LNCAP (cell line): ENCODE measurements around the gene HDGFL2.

Experiments used
- TF ChIP-seq, protein P1 (sequence below): fragments of 450-650 bp; IDR thresholded peaks from 2 replicates; pipeline ENCODE4 v1.5.1; 2017; ENCODE audit warnings: mild to moderate bottlenecking

HDGFL2 gene

DNA sequence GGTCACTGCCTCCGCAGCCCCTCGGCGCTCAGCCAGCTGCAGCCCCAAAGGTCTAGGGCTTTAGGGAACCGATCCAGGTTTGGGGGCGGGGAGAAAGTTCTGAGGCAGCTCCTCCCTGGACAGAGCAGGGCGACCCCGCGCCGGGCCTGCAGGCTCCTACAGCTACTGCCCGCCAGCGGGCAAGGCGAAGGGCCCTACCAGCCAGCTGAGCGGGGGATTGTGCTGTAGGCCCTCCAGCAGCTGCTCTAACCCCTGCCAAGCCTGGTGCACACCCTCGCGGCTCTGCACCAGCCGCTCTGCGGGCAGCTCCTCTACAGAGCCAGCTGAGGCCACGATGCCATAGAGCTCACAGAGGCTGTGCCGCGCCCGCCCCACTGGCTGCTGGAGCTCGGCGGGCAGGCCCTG is 32.2 kb downstream of the HDGFL2 start:
- TF ChIP-seq, protein P1, sequence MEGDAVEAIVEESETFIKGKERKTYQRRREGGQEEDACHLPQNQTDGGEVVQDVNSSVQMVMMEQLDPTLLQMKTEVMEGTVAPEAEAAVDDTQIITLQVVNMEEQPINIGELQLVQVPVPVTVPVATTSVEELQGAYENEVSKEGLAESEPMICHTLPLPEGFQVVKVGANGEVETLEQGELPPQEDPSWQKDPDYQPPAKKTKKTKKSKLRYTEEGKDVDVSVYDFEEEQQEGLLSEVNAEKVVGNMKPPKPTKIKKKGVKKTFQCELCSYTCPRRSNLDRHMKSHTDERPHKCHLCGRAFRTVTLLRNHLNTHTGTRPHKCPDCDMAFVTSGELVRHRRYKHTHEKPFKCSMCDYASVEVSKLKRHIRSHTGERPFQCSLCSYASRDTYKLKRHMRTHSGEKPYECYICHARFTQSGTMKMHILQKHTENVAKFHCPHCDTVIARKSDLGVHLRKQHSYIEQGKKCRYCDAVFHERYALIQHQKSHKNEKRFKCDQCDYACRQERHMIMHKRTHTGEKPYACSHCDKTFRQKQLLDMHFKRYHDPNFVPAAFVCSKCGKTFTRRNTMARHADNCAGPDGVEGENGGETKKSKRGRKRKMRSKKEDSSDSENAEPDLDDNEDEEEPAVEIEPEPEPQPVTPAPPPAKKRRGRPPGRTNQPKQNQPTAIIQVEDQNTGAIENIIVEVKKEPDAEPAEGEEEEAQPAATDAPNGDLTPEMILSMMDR, result no peak

DNA sequence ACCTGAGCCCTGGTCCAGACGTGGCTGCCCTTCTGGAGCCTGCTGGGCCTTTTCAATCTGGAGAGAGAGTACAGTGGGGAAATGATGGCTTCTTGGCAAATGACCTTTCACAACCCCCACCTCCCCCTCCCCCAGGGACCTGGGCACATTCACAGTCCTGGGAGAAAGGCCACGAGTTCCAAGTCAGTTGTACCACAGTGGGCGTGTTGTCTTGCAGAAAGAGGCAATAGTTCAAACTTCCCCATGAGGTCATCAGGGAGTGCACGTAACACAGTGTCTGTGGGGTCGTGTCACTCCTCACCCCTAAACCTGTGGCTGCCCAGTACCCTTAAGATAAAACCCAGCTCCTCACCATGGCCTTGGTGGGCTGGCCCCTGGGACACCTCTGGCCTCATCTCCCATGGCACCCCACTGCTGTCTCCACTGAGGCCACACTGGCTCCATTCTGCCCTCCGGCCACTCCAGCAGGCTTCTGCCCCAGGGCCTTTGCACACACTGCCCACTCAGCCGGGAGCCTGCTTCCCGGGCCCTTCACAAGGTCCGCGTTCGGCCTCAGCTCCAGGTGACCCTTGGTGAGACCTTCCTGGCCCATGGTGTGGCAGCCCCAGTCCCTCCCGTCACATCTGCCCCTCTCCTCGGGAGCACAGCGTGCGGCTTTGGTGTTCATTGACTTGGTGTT is 32.9 kb downstream of the HDGFL2 start:
- TF ChIP-seq, protein P1, result no peak

DNA sequence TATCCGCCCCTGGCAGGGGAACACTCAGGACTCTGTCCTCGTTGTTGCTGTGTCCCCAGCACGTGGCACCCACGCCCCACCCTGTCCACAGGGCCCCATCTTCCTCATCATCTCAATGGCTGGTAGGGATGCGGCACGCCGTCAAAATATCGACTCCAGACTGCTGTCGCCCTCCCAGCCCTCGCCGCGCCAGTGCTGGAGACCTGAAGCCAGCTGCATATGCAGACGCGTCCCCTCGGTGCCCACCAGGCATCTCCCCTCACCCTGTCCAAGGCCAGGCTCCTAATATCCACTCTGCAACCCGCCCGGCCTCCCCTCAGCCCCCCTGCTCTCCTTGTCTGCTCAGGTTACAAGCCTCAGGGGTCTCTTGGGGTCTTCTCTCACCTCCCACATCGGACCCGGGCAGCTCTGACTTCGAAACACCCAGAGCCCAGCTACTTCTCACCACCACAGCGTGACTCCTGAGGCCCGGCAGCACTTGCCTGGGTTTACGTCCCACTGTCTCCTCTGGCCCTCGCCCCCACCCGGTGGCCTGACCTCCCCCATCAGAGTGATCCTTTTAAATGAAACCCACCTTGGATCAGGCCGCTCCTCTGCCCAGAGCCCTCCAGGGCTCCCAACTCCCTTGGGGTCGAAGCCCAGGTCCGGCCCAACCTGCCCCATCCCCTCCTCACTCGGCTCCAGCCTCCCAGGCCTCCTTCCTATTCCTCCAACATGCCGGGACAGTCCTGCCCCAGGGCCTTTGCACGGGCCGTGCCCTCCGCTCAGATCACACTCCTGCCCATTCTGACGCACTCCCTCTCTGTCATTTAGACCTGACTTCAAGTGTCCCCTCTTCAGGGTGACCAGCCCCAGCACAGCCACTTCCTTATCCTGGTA is 33.7 kb downstream of the HDGFL2 start:
- TF ChIP-seq, protein P1, result no peak

DNA sequence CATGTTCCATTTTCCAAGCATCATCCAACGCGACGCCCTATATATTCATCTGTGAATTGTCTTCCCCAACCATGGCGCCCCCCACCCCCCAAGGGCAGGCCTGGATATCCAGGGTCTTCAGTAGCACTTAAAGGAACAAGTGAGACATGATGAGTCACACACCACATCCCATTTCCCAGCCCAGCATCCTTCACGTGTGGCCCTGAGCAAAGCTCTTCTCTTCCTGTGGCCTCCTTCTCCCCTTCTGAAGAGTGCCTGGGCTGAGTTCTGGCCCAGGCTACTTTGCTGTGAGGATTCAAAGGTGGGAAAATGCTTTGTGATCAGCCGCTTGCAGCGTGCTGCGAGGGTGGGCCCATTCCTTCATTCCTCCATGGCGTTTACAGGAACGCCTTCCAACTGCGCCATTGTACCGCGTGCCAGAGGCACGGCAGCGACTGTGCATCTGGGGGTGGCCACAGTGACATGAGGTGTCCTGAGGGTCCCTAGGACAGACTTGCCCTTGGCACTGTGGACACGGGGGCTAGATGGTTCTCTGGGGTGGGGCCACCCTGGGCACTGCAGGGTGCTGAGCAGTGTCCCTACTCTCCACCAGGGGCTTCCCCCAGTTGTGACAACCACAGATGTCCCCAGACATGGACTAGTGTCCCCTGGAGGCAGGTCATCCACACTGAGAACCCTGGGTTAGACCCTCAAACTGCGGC is 34.5 kb downstream of the HDGFL2 start:
- TF ChIP-seq, protein P1, result no peak

DNA sequence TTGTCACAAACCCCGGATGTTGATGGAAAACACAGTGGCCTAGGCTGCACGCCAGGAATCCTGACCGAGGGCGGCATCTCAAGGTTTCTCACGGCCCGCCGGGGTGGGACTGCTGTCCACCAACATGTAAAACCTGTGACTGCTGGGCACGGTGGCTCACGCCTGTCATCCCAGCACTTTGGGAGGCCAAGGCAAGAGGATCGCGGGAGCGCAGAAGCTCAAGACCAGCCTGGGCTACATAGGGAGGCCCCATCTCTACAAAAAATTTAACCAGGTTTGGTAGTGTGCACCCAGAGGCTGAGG is 35.0 kb downstream of the HDGFL2 start:
- TF ChIP-seq, protein P1, result no peak

DNA sequence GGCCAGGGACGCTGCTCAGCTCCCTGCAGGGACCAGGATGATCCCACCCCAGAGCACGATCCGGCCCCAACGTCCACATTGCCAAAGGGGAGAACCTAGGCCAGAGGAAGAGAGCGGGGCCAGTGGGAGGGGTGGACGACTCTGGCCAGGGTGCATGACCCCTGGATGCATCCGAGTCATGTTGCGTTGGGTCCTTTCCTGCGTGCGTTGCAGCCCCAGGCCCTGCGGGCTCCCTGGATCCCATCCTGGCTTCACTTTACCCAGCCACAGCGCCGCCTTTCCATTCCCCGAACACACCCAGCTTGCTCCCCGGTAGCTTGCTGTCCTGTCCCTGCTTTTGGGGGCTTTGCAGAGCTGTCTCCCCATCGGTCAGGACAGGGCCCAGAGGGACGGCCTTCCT is 35.7 kb downstream of the HDGFL2 start:
- TF ChIP-seq, protein P1, result no peak

DNA sequence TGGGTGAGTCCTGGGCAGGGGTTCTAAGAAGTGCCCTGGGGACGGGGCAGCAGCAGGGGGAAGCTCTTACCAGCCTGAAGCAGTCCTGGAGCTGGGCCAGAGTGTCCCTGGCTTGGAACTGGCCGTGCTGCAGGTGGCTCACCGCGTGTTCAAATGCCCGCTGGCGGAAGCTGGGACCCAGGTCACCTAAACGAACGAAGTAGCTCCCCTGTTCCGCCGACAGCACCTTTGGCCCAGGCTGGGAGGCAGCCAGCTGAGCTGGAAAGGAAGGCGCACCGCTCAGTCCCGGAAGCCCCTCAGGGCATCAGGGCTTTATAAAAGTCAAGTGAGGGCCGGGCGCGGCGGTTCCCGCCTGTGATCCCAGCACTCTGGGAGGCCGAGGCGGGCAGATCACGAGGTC is 36.6 kb downstream of the HDGFL2 start:
- TF ChIP-seq, protein P1, result no peak
